Measurements from ENCODE around the gene ENO1. TPM values are rescaled to one million over a fixed set of nuclear protein-coding genes. Genes with fewer than 3 reads are reported as not detected.
A peak's percentile ranks its signal among the peaks of the same experiment; 100 is the strongest.
"Not testable (repeated sequence)": the region's sequence is repeated elsewhere in the genome, so short reads cannot be mapped to it uniquely, and the experiment has no call there.

The ENO1 gene
- total RNA-seq, 4 donors from 2014 or later, result 954 to 1,668 (median 1,315) TPM

DNA sequence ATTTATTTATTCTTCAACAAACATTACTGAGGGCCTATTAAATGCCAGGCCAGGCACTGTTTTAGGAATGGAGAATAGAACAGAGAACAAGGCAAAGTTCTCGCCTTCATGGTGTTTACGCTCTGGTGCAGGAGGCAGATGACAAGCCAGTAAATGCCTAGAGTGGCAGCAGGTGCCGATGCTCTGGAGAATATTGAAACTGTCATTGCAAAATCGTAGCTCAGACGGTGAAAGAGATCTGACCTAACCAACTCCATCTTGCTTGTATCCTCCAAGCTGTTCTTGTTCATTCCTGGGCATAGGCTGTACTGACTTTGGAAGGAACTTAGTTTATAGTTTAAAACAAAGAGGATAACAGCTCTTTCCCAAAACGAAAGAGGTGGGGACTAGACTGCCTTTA is 13.5 kb upstream of the ENO1 start:
- TF ChIP-seq CTCF (IDR thresholded peaks at IDR 0.05), result no peak
- TF ChIP-seq POLR2A (IDR thresholded peaks at IDR 0.05), result no peak
- H3K9me3 ChIP-seq, result no peaks in the 10 kb centered on the region
- peak overlapping the region in 1 of 4 donors; percentile 34 for H3K27ac ChIP-seq
- intact Hi-C loops (cut with DNase I), result no loop called here
- WGBS, 2 donors, result 67 to 85% methylated on average over 6 of the region's 6 CpGs
- no peak for DNase-seq
- no peaks in the 10 kb centered on the region for H3K36me3 ChIP-seq
- H3K27me3 ChIP-seq, result no peaks in the 10 kb centered on the region
- peaks cover 8 to 35% (median 9%) of the 10 kb centered on the region in 3 donors for H3K4me1 ChIP-seq
- no peak overlapping the region for H3K4me3 ChIP-seq

DNA sequence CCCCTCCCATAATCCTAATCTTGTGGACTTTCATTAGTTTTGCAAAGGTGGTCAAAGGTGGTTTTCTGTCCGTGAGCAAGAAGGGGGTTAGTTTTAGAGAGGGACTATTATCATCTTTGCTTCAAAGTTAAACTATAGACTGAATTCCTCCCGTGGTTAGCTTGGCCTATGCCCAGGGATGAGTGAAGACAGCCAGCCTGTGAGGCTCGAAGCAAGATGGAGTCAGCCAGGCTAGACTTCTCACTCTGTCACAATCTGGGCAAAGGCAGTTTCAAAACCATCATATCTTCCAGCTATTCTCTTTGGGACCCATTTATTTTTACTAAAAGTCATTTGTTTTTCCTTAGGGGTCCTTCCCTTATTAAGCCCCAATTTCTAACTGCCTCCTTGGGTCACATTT is 12.9 kb upstream of the ENO1 start:
- intact Hi-C loops (cut with DNase I), result no loop called here
- no peak for DNase-seq

DNA sequence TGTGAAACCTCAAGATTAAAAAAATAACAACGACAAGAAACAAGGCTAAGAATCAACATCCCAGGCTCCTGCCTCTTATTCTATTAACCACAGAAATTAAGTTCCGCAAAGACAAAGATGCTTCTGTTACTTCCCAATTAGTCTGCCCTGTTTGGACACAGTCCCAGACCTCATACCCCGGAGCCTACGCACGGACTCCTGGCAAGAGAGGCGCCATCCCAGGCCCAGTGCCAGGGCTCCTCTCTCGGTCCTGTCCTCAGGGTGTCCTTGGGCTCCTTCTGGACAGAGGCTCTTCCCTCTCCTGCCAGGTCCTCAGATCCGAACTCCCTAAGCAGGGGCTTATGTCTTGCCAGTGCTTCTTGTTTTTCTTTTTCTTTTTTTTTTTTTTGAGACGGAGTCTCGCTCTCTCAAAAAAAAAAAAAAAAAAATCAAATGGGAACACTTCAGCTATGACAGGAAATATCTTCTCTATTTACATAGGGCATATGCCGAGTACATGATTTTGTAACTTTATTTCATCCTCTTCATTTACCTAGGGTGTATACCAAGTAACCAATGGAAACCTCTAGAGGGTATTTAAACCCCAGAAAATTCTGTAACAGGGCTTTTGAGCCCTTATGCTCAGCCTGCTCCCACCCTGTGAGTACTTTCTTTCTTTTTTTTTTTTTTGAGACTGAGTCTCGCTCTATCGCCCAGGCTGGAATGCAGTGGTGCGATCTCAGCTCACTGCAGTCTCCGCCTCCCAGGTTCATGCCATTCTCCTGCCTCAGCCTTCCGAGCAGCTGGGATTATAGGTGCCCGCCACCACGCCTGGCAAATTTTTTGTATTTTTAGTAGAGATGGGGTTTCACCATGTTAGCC is 11.7 kb upstream of the ENO1 start:
- Histone ChIP-seq H3K27ac (peak overlapping the region; percentile 64 to 80 (median 72)), H3K27me3 (no peaks in the 10 kb centered on the region), H3K4me1 (peaks cover 4 to 22% (median 8%) of the 10 kb centered on the region in 3 donors), H3K36me3 (no peaks in the 10 kb centered on the region), H3K9me3 (no peaks in the 10 kb centered on the region), H3K4me3 (peak overlapping the region in 2 of 4 donors; percentile 15 to 43)
- intact Hi-C loops (cut with DNase I), result no loop called here
- WGBS, 2 donors, result 18 to 28% methylated on average over 15 to 17 of the region's 18 CpGs
- TF ChIP-seq CTCF (IDR thresholded peaks at IDR 0.05) (no peak), POLR2A (IDR thresholded peaks at IDR 0.05) (no peak)
- no peak for DNase-seq

More for the DNA sequence above, 12.9 kb upstream of the ENO1 start:
- Histone ChIP-seq H3K27me3 (no peaks in the 10 kb centered on the region), H3K36me3 (no peaks in the 10 kb centered on the region), H3K4me1 (peaks cover 8 to 29% (median 8%) of the 10 kb centered on the region in 3 donors), H3K9me3 (no peaks in the 10 kb centered on the region), H3K27ac (no peak overlapping the region), H3K4me3 (no peak overlapping the region)
- TF ChIP-seq CTCF (IDR thresholded peaks at IDR 0.05), result no peak
- no peak for TF ChIP-seq POLR2A (IDR thresholded peaks at IDR 0.05)
- 44 to 51% methylated on average over 3 of the region's 3 CpGs for WGBS, 2 donors

GRCh38 chr1:8889103-8889846 is 10.8 kb upstream of the ENO1 start:
- peak overlapping the region; percentile 60 to 80 (median 72) for H3K27ac ChIP-seq
- peaks cover 4 to 22% (median 8%) of the 10 kb centered on the region in 3 donors for H3K4me1 ChIP-seq
- intact Hi-C loops (cut with DNase I), result no loop called here
- no peak for DNase-seq
- no peak for TF ChIP-seq CTCF (IDR thresholded peaks at IDR 0.05)
- no peak for TF ChIP-seq POLR2A (IDR thresholded peaks at IDR 0.05)
- H3K36me3 ChIP-seq, result no peaks in the 10 kb centered on the region
- WGBS, 2 donors, result 48 to 63% methylated on average over 10 to 11 of the region's 11 CpGs
- no peaks in the 10 kb centered on the region for H3K27me3 ChIP-seq
- no peaks in the 10 kb centered on the region for H3K9me3 ChIP-seq
- H3K4me3 ChIP-seq, result no peak overlapping the region

DNA sequence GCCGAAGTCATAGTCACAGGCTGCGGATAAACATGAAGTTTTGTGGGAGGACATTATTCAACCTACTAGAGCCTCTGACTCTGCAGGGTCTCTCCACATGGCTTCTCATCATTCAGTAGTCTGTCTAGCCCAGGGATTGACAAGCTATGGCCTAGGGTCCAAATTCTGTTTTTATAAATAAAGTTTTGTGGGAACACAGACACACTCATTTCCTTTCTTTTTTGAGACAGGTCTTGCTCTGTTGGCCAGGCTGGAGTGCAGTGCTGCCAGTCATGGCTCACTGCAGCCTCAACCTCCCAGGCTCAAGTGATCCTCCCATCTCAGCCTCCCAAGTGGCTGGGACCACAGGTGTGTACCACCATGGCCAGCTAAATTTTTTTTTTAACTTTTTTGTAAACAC is 8.1 kb upstream of the ENO1 start:
- no peaks in the 10 kb centered on the region for H3K27me3 ChIP-seq
- 91 to 100% methylated on average over 1 to 2 of the region's 2 CpGs for WGBS, 2 donors
- intact Hi-C loops (cut with DNase I), result no loop called here
- H3K9me3 ChIP-seq, result no peaks in the 10 kb centered on the region
- no peak for DNase-seq
- TF ChIP-seq CTCF (IDR thresholded peaks at IDR 0.05), result no peak
- no peak for TF ChIP-seq POLR2A (IDR thresholded peaks at IDR 0.05)
- H3K4me1 ChIP-seq, result peaks cover 4 to 35% (median 8%) of the 10 kb centered on the region in 3 donors
- no peak overlapping the region for H3K4me3 ChIP-seq
- no peak overlapping the region for H3K27ac ChIP-seq
- H3K36me3 ChIP-seq, result no peaks in the 10 kb centered on the region

DNA sequence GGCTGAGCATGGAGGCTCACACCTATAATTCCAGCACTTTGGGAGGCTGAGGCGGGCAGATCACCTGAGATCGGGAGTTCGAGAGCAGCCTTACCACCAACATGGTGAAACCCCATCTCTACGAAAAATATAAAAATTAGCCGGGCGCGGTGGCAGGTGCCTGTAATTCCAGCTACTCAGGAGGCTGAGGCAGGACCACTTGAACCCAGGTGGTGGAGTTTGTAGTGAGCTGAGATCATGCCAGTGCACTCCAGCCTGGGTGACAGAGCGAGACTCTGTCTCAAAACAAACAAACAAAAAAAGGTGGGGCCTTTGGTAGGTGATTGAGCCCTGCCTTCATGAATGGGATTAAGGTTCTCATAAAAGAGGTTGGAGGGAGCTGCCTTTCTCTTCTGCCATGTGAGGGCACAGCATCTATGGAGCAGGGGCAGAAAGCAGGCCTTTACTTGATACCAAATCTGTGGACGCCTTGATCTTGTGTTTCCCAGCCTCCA is 7.6 kb upstream of the ENO1 start:
- intact Hi-C loops (cut with DNase I); H3K27ac ChIP-seq; DNase-seq; H3K4me3 ChIP-seq; H3K9me3 ChIP-seq; H3K27me3 ChIP-seq; H3K36me3 ChIP-seq: not testable (repeated sequence)
- peaks cover 4 to 35% (median 8%) of the 10 kb centered on the region in 3 donors for H3K4me1 ChIP-seq
- WGBS, 2 donors, result 92 to 94% methylated on average over 9 of the region's 9 CpGs

GRCh38 chr1:8884105-8884504 is 5.6 kb upstream of the ENO1 start:
- intact Hi-C loops (cut with DNase I); H3K4me3 ChIP-seq; H3K27ac ChIP-seq; DNase-seq; H3K27me3 ChIP-seq; H3K9me3 ChIP-seq; H3K36me3 ChIP-seq: not testable (repeated sequence)
- WGBS, 2 donors, result 41 to 76% methylated on average over 2 to 7 of the region's 13 CpGs
- peaks cover 7 to 35% (median 13%) of the 10 kb centered on the region in 3 donors for H3K4me1 ChIP-seq
